Common myeloid progenitor, CD34-positive (primary cell): ENCODE data around the gene JAK3.
A peak's percentile ranks its signal among the peaks of the same experiment; 100 is the strongest.

ENCODE experiments used
- CTCF ChIA-PET: fragments of 350-600 bp; sonication (Branson Sonifier 250); formaldehyde crosslinking; loops from one replicate; lab custom pipeline; 2021; ENCODE audit warnings: antibody characterized with exemption; lab: Charles Lee
- POLR2A ChIA-PET: fragments of 350-600 bp; sonication (Branson Sonifier 250); formaldehyde crosslinking; loops from one replicate; lab custom pipeline; 2021; ENCODE audit warnings: antibody characterized with exemption; lab: Charles Lee
- DNase-seq, 3 donors: peaks; one replicate each; pipeline versions ENCODE4 v3.0.0 to v3.0.0-alpha.2; 2013
- H3K27ac ChIP-seq, 2 experiments: 1 replicate in 1 of 2; 2 replicates in 1 of 2; pipeline ENCODE4 v1.7.0; 2013; ENCODE audit warnings: inconsistent platforms in 2 of 2, low read length in 2 of 2, mild to moderate bottlenecking in 2 of 2, low read depth in 1 of 2, moderate library complexity in 1 of 2; ENCODE audit not compliant: severe bottlenecking in 2 of 2, insufficient read depth in 1 of 2, poor library complexity in 1 of 2
- H3K27me3 ChIP-seq, 5 experiments: replicated peaks in 2 of 5; 1 replicate in 3 of 5; 2 replicates in 2 of 5; pipeline versions ENCODE4 v1.6.1 to v1.7.0; 2013; ENCODE audit warnings: low read length in 4 of 5, mild to moderate bottlenecking in 2 of 5, moderate library complexity in 2 of 5, inconsistent platforms in 1 of 5; ENCODE audit not compliant: insufficient read depth in 5 of 5, control insufficient read depth in 4 of 5
- H3K36me3 ChIP-seq, 4 experiments: 1 replicate in 2 of 4; 2 replicates in 2 of 4; pipeline versions ENCODE4 v1.6.1 to v1.7.0; 2013; ENCODE audit warnings: low read length in 3 of 4, control low read depth in 1 of 4, mild to moderate bottlenecking in 1 of 4; ENCODE audit not compliant: control insufficient read depth in 4 of 4, insufficient read depth in 4 of 4
- H3K4me1 ChIP-seq, 4 experiments: 1 replicate in 3 of 4; 2 replicates in 1 of 4; pipeline versions ENCODE4 v1.6.1 to v1.7.1; 2013; ENCODE audit warnings: low read length in 3 of 4, mild to moderate bottlenecking in 3 of 4, control low read depth in 1 of 4, inconsistent platforms in 1 of 4, moderate library complexity in 1 of 4; ENCODE audit not compliant: control insufficient read depth in 4 of 4, insufficient read depth in 4 of 4; ENCODE audit errors: control extremely low read depth in 1 of 4
- H3K4me3 ChIP-seq, 7 experiments: 1 replicate in 4 of 7; 2 replicates in 3 of 7; pipeline versions ENCODE4 v1.5.1 to v1.7.0; 2013; ENCODE audit warnings: mild to moderate bottlenecking in 7 of 7, low read length in 6 of 7, moderate library complexity in 6 of 7, inconsistent platforms in 2 of 7, low read depth in 2 of 7, control low read depth in 1 of 7; ENCODE audit not compliant: insufficient read depth in 4 of 7, control insufficient read depth in 1 of 7; ENCODE audit errors: extremely low read depth in 1 of 7
- H3K9me3 ChIP-seq, 5 experiments: 1 replicate in 4 of 5; 2 replicates in 1 of 5; pipeline versions ENCODE4 v1.6.1 to v1.7.1; 2013; ENCODE audit warnings: low read length in 4 of 5, mild to moderate bottlenecking in 2 of 5, inconsistent platforms in 1 of 5, low read depth in 1 of 5, moderate library complexity in 1 of 5; ENCODE audit not compliant: control insufficient read depth in 4 of 5, insufficient read depth in 2 of 5; ENCODE audit errors: control extremely low read depth in 1 of 5
- WGBS: methylation state at CpG from one replicate; pipeline ENCODE4 v1.1.5; 2013; ENCODE audit not compliant: insufficient coverage; 5-methylcytosine and 5-hydroxymethylcytosine counted together

The JAK3 gene

GRCh38 chr19:17883627-17884410 is 36.0 kb upstream of the JAK3 start:
- ChIA-PET CTCF (no interaction called here), POLR2A (no interaction called here)
- WGBS, result 90% methylated on average over 29 of the region's 33 CpGs
- Histone ChIP-seq H3K9me3 (no peaks in the 10 kb centered on the region), H3K27ac (no peak overlapping the region), H3K4me3 (no peak overlapping the region), H3K4me1 (no peaks in the 10 kb centered on the region), H3K27me3 (no peaks in the 10 kb centered on the region), H3K36me3 (no peaks in the 10 kb centered on the region)
- DNase-seq, result no peak

- no peaks in the 10 kb centered on the region for H3K27me3 ChIP-seq
- CTCF ChIA-PET, result no interaction called here
- WGBS, result 90% methylated on average over 7 of the region's 7 CpGs
Observed at GRCh38 chr19:17881701-17882100, 33.9 kb upstream of the JAK3 start.

GRCh38 chr19:17879466-17879865 is 31.7 kb upstream of the JAK3 start:
- Histone ChIP-seq H3K27ac (no peak overlapping the region), H3K9me3 (no peaks in the 10 kb centered on the region), H3K4me1 (no peaks in the 10 kb centered on the region), H3K4me3 (no peak overlapping the region), H3K36me3 (no peaks in the 10 kb centered on the region), H3K27me3 (no peaks in the 10 kb centered on the region)
- WGBS, result 86% methylated on average over 2 of the region's 7 CpGs
- ChIA-PET CTCF (interaction anchor here (1.0 to 1.6 kb wide), 2 partner anchors 14 to 54 kb away, joined by 3 read pairs; partner anchors contain the start of gene CCDC124), POLR2A (no interaction called here)
- no peak for DNase-seq

More at GRCh38 chr19:17881701-17882100, 33.9 kb upstream of the JAK3 start:
- Histone ChIP-seq H3K4me3 (no peak overlapping the region), H3K9me3 (no peaks in the 10 kb centered on the region), H3K4me1 (no peaks in the 10 kb centered on the region), H3K27ac (no peak overlapping the region), H3K36me3 (no peaks in the 10 kb centered on the region)
- POLR2A ChIA-PET, result no interaction called here
- DNase-seq, result no peak

DNA sequence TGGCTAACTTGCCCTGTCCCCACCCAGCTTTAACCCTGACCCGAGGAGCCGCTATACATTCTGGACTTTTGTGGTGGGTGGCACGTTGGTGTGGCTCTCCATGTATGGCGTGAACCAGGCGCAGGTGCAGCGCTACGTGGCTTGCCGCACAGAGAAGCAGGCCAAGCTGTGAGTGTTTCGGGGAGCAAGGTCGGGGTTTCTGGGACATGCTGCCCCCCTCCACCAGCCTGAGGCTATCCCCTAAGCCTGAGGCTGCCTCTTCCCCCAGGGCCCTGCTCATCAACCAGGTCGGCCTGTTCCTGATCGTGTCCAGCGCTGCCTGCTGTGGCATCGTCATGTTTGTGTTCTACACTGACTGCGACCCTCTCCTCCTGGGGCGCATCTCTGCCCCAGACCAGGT is 29.9 kb upstream of the JAK3 start:
- 100% methylated on average over 12 of the region's 16 CpGs for WGBS
- no peaks in the 10 kb centered on the region for H3K36me3 ChIP-seq
- H3K27me3 ChIP-seq, result peaks cover 0 to 7% (median 3%) of the 10 kb centered on the region in 5 experiments
- H3K4me3 ChIP-seq, result no peak overlapping the region
- DNase-seq, result no peak
- H3K4me1 ChIP-seq, result peaks cover 0 to 13% (median 9%) of the 10 kb centered on the region in 4 experiments
- H3K9me3 ChIP-seq, result no peaks in the 10 kb centered on the region
- H3K27ac ChIP-seq, result no peak overlapping the region
- CTCF ChIA-PET, result no interaction called here
- POLR2A ChIA-PET, result no interaction called here

- H3K27ac ChIP-seq, result no peak overlapping the region
- ChIA-PET CTCF (no interaction called here), POLR2A (no interaction called here)
- H3K9me3 ChIP-seq, result no peaks in the 10 kb centered on the region
- no peak overlapping the region for H3K4me3 ChIP-seq
- peaks cover 0 to 27% (median 18%) of the 10 kb centered on the region in 4 experiments for H3K4me1 ChIP-seq
- DNase-seq, result no peak
- no peaks in the 10 kb centered on the region for H3K36me3 ChIP-seq
- 96% methylated on average over 9 of the region's 9 CpGs for WGBS
- H3K27me3 ChIP-seq, result peaks cover 0 to 20% (median 8%) of the 10 kb centered on the region in 5 experiments
Observed at GRCh38 chr19:17874758-17875135, 27.0 kb upstream of the JAK3 start.

DNA sequence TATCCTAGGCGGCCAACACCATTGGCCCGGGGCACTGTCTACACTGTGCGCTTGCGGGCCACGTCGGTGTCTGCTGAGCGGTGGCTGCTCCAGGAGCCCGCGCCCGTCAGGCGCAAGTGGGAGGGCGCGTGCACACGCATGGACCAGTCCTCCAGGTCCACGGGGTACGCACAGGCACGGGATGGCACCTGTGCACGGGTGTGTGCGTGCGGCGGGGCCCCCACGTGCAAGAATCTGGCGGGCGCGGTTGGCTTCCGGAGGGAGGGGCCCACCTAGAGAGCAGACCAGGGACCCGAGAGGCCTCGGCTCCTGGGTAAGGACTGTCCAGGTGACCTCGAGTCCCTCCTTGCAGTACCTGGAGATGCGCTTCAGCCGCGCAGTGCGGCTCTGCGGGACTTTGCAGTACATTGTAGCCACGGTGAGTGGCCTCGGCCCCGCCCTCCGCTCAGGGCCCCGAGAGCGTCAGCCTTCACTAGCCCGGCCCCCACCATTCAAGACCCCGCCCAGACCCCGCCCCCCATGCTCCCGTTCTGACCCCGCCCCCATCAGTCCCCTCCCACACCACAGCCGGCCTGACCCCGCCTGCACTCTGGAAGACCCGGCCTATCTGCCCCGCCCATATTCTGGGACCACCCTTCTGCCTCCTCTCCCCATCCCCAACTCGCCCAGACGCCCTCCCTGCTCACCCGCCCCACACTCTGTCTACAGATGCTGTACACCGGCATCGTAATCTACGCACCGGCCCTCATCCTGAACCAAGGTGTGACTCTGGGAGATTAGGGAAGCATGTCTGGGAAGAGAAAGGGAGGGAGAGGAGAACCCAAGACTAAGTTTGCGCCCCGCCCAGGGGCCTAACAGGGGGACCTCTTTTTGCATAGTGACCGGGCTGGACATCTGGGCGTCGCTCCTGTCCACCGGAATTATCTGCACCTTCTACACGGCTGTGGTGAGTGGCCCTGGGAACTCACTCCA is 26.3 kb upstream of the JAK3 start:
- no peak overlapping the region for H3K27ac ChIP-seq
- peak; percentile 70 to 77 (median 75) for DNase-seq
- H3K36me3 ChIP-seq, result no peaks in the 10 kb centered on the region
- ChIA-PET CTCF (interaction anchor here (3.9 kb wide), 1 partner anchor 13 kb away, joined by 29 read pairs; the partner anchor contains the start of gene RPL18A), POLR2A (no interaction called here)
- peaks cover 0 to 20% (median 8%) of the 10 kb centered on the region in 5 experiments for H3K27me3 ChIP-seq
- H3K4me1 ChIP-seq, result peaks cover 0 to 27% (median 18%) of the 10 kb centered on the region in 4 experiments
- WGBS, result 22% methylated on average over 43 of the region's 63 CpGs
- H3K4me3 ChIP-seq, result peak overlapping the region in 6 of 7 experiments; percentile 13 to 69 (median 56)
- no peaks in the 10 kb centered on the region for H3K9me3 ChIP-seq
